Measurements from ENCODE around the gene ZBED1. TPM values are rescaled to one million over a fixed set of nuclear protein-coding genes. Genes with fewer than 3 reads are reported as not detected.

The ZBED1 gene
- total RNA-seq, 1 donor from 2014 or later: 39.2 TPM

- H3K4me3 ChIP-seq (ENCODE audit: low read depth, low read length): no peak overlapping the region
- DNase-seq (ENCODE audit: low read depth): no peak
- TF ChIP-seq CTCF (conservative IDR thresholded peaks at IDR 0.05; ENCODE audit: low read depth, low read length): no peak
Observed at GRCh38 chrX:2441466-2441865, 59.3 kb downstream of the ZBED1 start.

- no peak for DNase-seq (ENCODE audit: low read depth)
- H3K4me3 ChIP-seq (ENCODE audit: low read depth, low read length): no peak overlapping the region
- TF ChIP-seq CTCF (conservative IDR thresholded peaks at IDR 0.05; ENCODE audit: low read depth, low read length): no peak
Observed at GRCh38 chrX:2439613-2440012, 61.2 kb downstream of the ZBED1 start.

Other genes starting within 250 kb of the ZBED1 start
- gene DHRSX, start within 50 bp of the ZBED1 start, total RNA-seq: 20.5 and 22.8 TPM in 2 replicates
- gene CD99, start 190.3 kb upstream of the ZBED1 start, total RNA-seq: 215 and 226 TPM in 2 replicates

Data from epithelial cell of proximal tubule (primary cell).